BLaER1 treated with 17β-estradiol and CSF1 and Interleukin-3, amounts not matched to agents 10 nM and 100 nM (cell line): ENCODE data around the gene NAB1.

Experiments
- H3K27ac ChIP-seq, 11 experiments: shearing (Covaris generic); formaldehyde crosslinking; 2 replicates each; pipeline ENCODE4 v1.8.1; 2022
- H3K27me3 ChIP-seq, 11 experiments: shearing (Covaris generic); formaldehyde crosslinking; 2 replicates each; pipeline ENCODE4 v1.8.1; 2022
- H3K36me3 ChIP-seq, 11 experiments: shearing (Covaris generic); formaldehyde crosslinking; 2 replicates each; pipeline ENCODE4 v1.8.1; 2022
- H3K4me1 ChIP-seq, 10 experiments: shearing (Covaris generic); formaldehyde crosslinking; 2 replicates each; pipeline ENCODE4 v1.8.1; 2022
- H3K4me2 ChIP-seq, 11 experiments: shearing (Covaris generic); formaldehyde crosslinking; 2 replicates each; pipeline ENCODE4 v1.8.1; 2022
- H3K4me3 ChIP-seq, 10 experiments: shearing (Covaris generic); formaldehyde crosslinking; 2 replicates each; pipeline ENCODE4 v1.8.1; 2022
- H3K9ac ChIP-seq, 11 experiments: shearing (Covaris generic); formaldehyde crosslinking; 2 replicates each; pipeline ENCODE4 v1.8.1; 2022
- H3K9me3 ChIP-seq, 11 experiments: shearing (Covaris generic); formaldehyde crosslinking; replicated peaks in 1 of 11; 2 replicates each; pipeline ENCODE4 v1.8.1; 2022
- H4K20me1 ChIP-seq, 11 experiments: shearing (Covaris generic); formaldehyde crosslinking; 2 replicates each; pipeline ENCODE4 v1.8.1; 2022
- Cebpa-rat ChIP-seq, 11 experiments: shearing (Covaris generic); IDR thresholded peaks; 2 replicates each; pipeline ENCODE4 v1.8.1; 2022

The NAB1 gene

DNA sequence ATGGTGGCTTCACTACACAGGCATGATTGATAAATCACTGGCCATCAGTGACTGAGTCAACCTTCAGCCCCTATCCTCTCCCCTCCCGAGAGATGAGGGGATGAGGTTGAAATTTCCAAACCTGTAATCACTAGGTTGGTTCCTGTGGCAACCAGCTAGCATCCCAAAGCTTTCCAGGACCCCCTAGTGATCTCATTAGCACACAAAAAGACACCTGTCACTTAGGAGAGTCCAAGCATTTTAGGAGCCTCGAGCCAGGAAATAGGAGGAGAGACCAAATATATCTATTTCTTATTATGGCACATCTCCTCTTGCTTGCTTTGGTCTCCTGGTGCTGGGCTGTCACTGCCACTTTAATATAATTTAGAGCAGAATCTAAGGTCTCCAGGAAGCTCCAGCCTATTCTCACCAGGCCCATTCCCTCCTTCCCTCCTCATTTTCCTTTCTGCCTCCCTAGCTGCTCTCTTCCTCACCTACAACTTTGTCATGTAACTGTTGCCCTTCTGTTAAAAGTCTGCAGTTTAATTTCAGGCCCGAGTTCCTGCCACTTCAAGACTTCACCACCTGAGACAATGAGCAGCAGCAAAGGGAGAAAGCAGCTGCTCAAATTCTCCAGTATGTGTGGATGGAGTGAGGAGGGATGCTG lies 33.2 kb upstream of the NAB1 start:
- H3K36me3 ChIP-seq, result no peaks in the 10 kb centered on the region
- no peak overlapping the region for H3K27ac ChIP-seq
- peaks cover 0 to 5% (median 1%) of the 10 kb centered on the region in 11 experiments; a peak in 8 of 22 replicates for H3K9me3 ChIP-seq
- no peak overlapping the region for H3K4me3 ChIP-seq
- H4K20me1 ChIP-seq, result no peaks in the 10 kb centered on the region
- TF ChIP-seq Cebpa-rat (IDR thresholded peaks at IDR 0.05), result no peak
- no peak overlapping the region for H3K9ac ChIP-seq
- H3K4me1 ChIP-seq, result no peaks in the 10 kb centered on the region
- no peak overlapping the region for H3K4me2 ChIP-seq
- H3K27me3 ChIP-seq, result no peaks in the 10 kb centered on the region

DNA sequence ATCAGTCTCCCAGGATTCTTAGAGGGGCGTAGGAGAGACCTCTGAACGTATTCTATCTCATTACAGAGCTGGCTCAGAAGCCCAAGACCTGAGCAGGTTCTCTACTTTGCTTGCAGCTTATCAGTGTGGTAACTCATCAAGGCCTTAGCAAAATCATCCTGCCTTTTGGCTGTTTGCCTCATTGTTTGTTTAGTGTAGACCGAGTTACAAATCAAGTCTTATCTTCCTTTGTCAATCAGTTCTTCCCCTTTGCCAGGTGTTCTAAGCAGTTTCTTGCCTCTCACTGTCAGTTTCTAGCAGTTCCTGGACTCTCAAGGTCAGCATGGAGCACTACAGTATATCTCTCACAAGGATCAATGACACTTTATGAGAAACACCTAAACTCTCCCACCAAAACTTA lies 30.9 kb upstream of the NAB1 start:
- H3K9ac ChIP-seq, result no peak overlapping the region
- H4K20me1 ChIP-seq, result no peaks in the 10 kb centered on the region
- no peak overlapping the region for H3K27ac ChIP-seq
- no peak for TF ChIP-seq Cebpa-rat (IDR thresholded peaks at IDR 0.05)
- H3K4me1 ChIP-seq, result no peaks in the 10 kb centered on the region
- no peaks in the 10 kb centered on the region for H3K36me3 ChIP-seq
- no peak overlapping the region for H3K4me2 ChIP-seq
- no peak overlapping the region for H3K4me3 ChIP-seq
- no peaks in the 10 kb centered on the region for H3K27me3 ChIP-seq
- H3K9me3 ChIP-seq, result no peaks in the 10 kb centered on the region

DNA sequence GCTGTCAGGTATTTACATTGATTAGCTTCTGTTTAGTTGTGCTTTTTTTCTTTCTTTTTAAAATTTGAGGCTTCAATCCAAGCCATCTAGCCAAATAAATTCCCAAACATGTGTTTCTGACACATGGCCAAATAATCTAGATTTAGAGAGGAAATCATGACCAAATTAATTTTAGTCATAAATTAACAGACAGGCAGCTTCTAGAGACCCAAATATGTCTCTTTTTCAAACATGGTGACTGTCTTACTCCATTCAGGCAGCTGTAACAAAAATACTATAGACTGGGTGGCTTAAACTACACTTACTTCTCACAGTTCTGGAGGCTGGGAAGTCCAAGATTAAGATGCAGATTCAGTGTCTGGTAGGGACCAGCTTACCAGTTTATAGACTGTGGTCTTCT lies 23.2 kb upstream of the NAB1 start:
- Histone ChIP-seq H3K27ac (no peak overlapping the region), H3K9me3 (peaks cover 0 to 10% (median 0%) of the 10 kb centered on the region in 11 experiments; a peak in 3 of 22 replicates), H3K4me3 (no peak overlapping the region), H3K27me3 (peaks cover 0 to 6% (median 0%) of the 10 kb centered on the region in 11 experiments; a peak in 3 of 22 replicates), H4K20me1 (no peaks in the 10 kb centered on the region), H3K4me1 (0 out of 20 replicates have a peak, but pooled peaks cover 0 to 7% (median 0%) of the 10 kb centered on the region in 10 experiments), H3K9ac (no peak overlapping the region), H3K36me3 (no peaks in the 10 kb centered on the region), H3K4me2 (no peak overlapping the region)
- no peak for TF ChIP-seq Cebpa-rat (IDR thresholded peaks at IDR 0.05)

DNA sequence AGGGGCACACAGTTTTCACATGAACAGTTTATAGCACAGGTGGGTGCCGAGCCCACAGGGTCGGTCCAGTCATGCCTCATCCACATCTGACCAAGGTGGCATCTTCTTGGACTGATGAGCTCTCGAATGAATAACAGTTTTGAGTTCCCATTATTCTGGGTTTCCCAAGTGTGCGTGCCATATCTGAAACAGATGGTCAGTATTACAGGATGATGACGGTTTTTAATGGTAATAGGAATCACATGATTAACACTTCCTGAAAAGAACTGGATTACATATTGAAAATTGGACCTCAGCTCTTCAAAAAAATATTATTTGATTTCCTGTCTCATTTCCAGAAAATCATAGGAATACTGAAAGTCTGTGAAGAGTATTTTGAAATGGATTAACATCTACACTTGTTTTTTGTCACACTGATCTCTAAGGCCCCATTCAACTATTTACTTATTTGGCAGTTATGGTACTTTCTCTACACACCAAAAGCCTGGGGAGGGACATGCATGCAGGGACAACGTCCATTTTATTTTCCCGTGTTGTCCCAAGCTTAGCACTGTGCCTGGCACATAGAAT lies 22.2 kb upstream of the NAB1 start:
- no peaks in the 10 kb centered on the region for H4K20me1 ChIP-seq
- no peak for TF ChIP-seq Cebpa-rat (IDR thresholded peaks at IDR 0.05)
- H3K4me3 ChIP-seq, result no peak overlapping the region
- H3K27ac ChIP-seq, result no peak overlapping the region
- H3K27me3 ChIP-seq, result peaks cover 0 to 6% (median 0%) of the 10 kb centered on the region in 11 experiments; a peak in 3 of 22 replicates
- H3K36me3 ChIP-seq, result no peaks in the 10 kb centered on the region
- H3K9ac ChIP-seq, result no peak overlapping the region
- H3K4me1 ChIP-seq, result 0 out of 20 replicates have a peak, but pooled peaks cover 0 to 7% (median 0%) of the 10 kb centered on the region in 10 experiments
- peaks cover 0 to 10% (median 0%) of the 10 kb centered on the region in 11 experiments; a peak in 3 of 22 replicates for H3K9me3 ChIP-seq
- H3K4me2 ChIP-seq, result no peak overlapping the region

DNA sequence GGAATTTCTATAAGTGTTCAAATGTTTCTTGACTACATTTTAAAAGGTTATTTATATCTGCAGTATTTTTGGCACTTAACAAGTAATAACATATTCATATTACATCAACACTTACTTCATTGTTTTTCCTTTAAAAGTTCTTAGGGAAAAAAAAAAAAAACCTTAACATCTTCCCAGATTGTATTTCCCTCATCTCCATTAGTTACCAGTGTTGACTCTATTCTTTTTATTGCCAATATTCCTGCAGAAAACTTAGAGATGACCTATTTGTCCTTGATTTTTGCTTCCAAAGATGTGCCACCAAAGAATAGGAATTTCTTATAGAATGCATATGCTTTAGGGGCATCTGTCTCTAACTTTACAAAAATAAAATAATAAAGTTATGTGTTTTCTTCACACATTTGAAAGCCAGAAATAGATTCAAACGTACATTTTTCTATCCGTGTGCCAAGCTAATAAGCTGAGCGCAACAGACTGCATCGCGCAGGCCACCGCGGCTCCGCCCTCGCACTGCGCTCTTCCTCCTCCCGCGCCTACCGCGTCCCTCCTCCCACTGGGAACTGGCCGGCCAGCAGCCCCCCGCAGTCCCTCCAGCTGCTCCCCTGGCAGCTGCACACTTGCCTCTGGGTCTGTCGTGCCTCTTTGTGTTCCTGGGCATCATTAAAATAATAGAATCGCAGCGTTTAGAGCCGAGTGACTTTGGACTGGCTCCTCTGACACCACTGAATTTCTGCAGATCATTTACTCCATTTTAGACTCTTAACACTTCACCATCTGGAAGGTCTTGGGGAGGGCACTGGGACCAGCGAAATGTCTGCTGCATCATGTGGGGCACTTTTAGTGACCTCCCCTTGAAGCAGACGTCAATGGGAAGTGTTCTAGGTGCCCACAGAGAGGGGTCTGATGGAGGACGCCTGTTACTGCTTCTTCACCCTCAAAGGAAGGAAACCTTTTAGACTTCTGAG lies 21.2 kb upstream of the NAB1 start:
- H3K27ac ChIP-seq, result no peak overlapping the region
- H3K9ac ChIP-seq, result peak overlapping the region in 1 of 11 experiments; percentile 39; a peak in 1 of 22 replicates

DNA sequence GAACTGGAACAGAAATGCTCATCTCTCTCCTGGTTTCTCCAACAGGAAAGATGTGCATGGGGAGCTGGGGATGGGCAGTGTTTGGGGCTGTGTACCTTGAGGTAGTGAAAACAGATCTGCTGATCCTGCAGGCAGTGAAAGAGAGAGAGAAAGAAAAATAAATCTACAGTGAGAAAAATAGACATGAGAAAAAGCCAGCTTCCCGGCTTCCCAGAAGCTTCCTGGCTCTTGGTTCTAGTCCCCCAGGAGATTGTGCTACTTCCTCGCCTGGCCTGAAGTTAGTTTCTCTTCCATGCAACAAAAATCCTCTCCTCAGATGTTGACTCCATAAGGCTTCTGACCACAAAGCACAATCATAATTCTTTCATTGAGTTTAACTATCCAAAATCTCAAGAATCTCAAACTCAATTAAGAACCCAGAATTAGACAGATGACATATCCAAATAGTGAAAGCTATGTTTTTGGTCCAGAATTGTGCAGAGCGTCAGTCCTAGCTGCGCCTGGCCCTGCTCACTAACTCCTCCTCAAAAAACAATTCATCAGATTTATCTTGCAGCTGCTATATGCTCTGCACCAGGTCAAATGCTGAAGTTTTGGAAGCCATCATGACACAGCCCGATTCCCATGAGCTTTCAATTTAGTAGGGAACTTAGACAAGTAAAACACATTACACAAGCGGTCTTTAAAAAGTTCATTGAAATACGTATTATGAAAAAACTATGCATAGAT lies 20.1 kb upstream of the NAB1 start:
- Histone ChIP-seq H3K4me1 (0 out of 20 replicates have a peak, but pooled peaks cover 0 to 7% (median 0%) of the 10 kb centered on the region in 10 experiments), H4K20me1 (no peaks in the 10 kb centered on the region), H3K4me2 (peak overlapping the region in 5 of 11 experiments; percentile 40 to 70 (median 47); a peak in 7 of 22 replicates), H3K27me3 (peaks cover 0 to 6% (median 0%) of the 10 kb centered on the region in 11 experiments; a peak in 3 of 22 replicates), H3K4me3 (no peak overlapping the region), H3K9me3 (peaks cover 0 to 10% (median 0%) of the 10 kb centered on the region in 11 experiments; a peak in 3 of 22 replicates), H3K36me3 (no peaks in the 10 kb centered on the region), H3K9ac (no peak overlapping the region), H3K27ac (no peak overlapping the region)
- TF ChIP-seq Cebpa-rat (IDR thresholded peaks at IDR 0.05), result no peak

More for the DNA sequence above, 21.2 kb upstream of the NAB1 start:
- no peaks in the 10 kb centered on the region for H4K20me1 ChIP-seq
- no peaks in the 10 kb centered on the region for H3K36me3 ChIP-seq
- no peak for TF ChIP-seq Cebpa-rat (IDR thresholded peaks at IDR 0.05)
- peaks cover 0 to 10% (median 0%) of the 10 kb centered on the region in 11 experiments; a peak in 3 of 22 replicates for H3K9me3 ChIP-seq
- H3K27me3 ChIP-seq, result peaks cover 0 to 6% (median 0%) of the 10 kb centered on the region in 11 experiments; a peak in 3 of 22 replicates
- H3K4me1 ChIP-seq, result 0 out of 20 replicates have a peak, but pooled peaks cover 0 to 7% (median 0%) of the 10 kb centered on the region in 10 experiments
- H3K4me3 ChIP-seq, result peak overlapping the region in 7 of 10 experiments; percentile 19 to 55 (median 39); a peak in 11 of 20 replicates
- H3K4me2 ChIP-seq, result peak overlapping the region; percentile 27 to 71 (median 57); a peak in 21 of 22 replicates

DNA sequence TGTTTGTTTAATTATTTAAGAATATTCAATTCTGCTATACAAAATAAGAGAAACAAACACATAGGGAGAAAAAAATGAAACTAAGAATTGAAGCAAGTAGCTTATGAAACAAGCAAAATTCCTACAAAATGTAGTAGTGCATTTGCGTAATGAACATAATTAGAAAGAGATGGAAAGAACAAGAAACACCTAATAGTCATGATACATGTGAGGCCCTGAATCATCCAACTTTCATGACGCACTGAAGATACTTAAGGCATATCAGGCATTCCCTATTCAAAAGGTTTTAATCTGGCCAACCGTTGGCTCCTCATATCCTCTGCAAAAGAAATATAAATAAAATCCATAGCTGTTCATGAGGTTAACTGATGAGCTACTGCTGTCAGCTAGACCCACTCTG lies 14.5 kb upstream of the NAB1 start:
- Histone ChIP-seq H3K36me3 (no peaks in the 10 kb centered on the region), H3K27ac (no peak overlapping the region), H3K4me2 (no peak overlapping the region), H3K4me3 (no peak overlapping the region), H3K9ac (no peak overlapping the region), H3K27me3 (no peaks in the 10 kb centered on the region), H3K9me3 (no peaks in the 10 kb centered on the region), H4K20me1 (no peaks in the 10 kb centered on the region), H3K4me1 (peaks cover 17 to 32% (median 28%) of the 10 kb centered on the region in 10 experiments)
- no peak for TF ChIP-seq Cebpa-rat (IDR thresholded peaks at IDR 0.05)

DNA sequence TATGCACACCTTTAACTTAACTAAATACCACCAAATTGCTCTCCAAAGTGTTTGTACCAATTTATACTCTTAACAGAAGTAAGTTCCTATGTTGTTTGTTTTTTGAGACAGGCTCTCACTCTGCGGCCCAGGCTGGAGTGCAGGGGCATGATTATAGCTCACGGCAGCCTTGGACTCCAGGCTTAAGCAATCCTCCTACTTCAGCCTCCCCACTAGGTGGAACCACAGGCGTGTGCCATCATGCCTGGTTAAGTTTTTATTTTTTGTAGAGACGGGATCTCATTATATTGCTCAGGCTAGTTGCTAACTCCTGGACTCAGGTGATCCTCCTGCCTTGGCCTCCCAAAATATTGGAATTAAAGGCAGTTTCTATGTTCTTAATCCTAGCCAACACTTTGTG lies 13.1 kb upstream of the NAB1 start:
- no peak overlapping the region for H3K9ac ChIP-seq
- peaks cover 17 to 35% (median 28%) of the 10 kb centered on the region in 10 experiments for H3K4me1 ChIP-seq
- no peaks in the 10 kb centered on the region for H3K9me3 ChIP-seq
- peak overlapping the region in 5 of 11 experiments; percentile 47 to 68 (median 54); a peak in 10 of 22 replicates for H3K4me2 ChIP-seq
- TF ChIP-seq Cebpa-rat (IDR thresholded peaks at IDR 0.05), result no peak
- no peaks in the 10 kb centered on the region for H3K36me3 ChIP-seq
- H4K20me1 ChIP-seq, result no peaks in the 10 kb centered on the region
- no peaks in the 10 kb centered on the region for H3K27me3 ChIP-seq
- H3K27ac ChIP-seq, result peak overlapping the region in 2 of 11 experiments; percentile 13 to 23; a peak in 1 of 22 replicates
- H3K4me3 ChIP-seq, result no peak overlapping the region
